CD1c-positive myeloid dendritic cell (primary cell): ENCODE measurements around the gene KRTAP9-3.
"Not testable (repeated sequence)": the region's sequence is repeated elsewhere in the genome, so short reads cannot be mapped to it uniquely, and the experiment has no call there.

Source experiments
- DNase-seq: peaks from one replicate; pipeline ENCODE4 v3.0.0-alpha.2; 2016; ENCODE audit errors: extremely low spot score

KRTAP9-3 gene, protein sequence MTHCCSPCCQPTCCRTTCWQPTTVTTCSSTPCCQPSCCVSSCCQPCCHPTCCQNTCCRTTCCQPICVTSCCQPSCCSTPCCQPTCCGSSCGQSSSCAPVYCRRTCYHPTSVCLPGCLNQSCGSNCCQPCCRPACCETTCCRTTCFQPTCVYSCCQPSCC

DNA sequence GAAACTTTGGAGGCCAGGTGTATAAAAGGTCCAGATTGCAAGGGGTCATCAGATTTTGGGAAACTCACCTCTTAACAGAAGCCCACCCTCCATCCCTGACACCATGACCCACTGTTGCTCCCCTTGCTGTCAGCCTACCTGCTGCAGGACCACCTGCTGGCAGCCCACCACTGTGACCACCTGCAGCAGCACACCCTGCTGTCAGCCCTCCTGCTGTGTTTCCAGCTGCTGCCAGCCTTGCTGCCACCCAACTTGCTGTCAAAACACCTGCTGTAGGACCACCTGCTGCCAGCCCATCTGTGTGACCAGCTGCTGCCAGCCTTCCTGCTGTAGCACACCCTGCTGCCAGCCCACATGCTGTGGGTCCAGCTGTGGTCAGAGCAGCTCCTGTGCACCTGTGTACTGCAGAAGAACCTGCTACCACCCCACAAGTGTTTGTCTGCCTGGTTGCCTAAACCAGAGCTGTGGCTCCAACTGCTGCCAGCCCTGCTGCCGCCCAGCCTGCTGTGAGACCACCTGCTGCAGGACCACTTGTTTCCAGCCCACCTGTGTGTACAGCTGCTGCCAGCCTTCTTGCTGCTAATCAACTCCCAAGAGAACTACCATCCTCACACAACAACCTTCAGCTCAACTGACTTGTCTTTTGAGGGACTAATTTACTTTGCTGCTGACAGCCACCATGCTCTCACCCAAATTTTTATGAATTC is at the start of gene KRTAP9-3:
Gene KRTAP9-3, plus strand, starts transcription at position 51 of the 707 bp plus-strand sequence. Its CDS starts 53 bp downstream, at position 104.
- not testable (repeated sequence) for DNase-seq

DNA sequence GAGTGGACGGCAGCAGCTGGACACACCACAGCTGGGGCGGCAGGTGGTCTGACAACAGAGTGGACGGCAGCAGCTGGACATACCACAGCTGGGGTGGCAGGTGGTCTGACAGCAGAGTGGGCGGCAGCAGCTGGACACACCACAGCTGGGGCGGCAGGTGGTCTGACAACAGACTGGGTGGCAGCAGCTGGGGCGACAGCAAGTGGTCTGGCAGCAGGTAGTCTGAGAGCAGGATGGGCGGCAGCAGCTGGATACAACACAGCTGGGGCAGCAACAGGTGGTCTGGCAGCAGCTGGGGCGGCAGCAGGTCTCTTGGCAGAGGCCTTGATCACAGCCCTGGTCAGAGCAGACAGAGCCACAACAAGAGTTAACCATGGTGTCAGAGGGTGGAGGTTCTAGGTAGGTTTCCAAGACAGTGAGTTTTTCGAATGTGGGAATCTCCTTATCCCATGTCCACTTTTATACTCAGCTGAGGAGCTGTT is 47.7 kb upstream of the KRTAP9-3 start, which contains the start of gene KRTAP4-1:
Gene KRTAP4-1, minus strand, starts transcription at position 432 of the 482 bp plus-strand sequence. Its CDS starts 57 bp downstream, at position 375.
- no peak for DNase-seq

DNA sequence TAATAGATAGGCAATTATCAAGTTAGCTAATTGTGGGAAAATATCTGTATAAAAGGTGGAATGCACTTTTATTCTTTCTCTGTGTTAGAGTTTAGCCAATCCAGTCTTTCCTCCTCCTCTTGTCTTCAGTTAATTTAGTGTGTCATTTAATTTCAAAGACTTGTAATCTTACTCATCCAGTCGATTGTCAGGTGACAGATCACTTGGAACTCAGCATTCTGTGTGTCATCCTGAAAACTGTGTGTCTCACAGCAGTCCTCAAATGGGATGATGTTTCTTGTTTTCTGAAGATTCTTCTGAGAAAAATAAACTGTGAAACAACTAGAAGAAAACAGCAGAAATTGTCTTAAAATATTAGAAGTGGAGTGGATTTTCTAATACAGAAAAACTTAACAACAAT is 47.2 kb upstream of the KRTAP9-3 start:
- no peak for DNase-seq

DNA sequence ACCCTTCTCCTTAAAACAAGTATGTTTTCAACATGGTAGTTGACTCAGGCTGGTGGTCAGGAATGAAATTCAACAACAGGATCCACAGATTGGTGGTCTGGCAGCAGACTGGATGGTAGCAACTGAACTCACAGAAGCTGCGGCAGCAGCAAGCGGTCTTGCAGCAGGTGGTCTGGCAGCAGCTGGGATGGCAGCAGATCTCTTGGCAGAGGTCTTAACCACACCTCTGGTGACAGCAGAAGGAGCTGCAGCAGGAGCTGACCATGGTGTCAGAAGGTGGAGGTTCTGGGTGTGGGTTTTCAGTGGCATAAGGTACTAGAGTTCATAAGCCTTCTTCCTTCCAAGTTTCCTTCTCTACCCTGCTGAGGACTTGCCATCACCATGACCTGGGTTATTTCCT is 45.4 kb upstream of the KRTAP9-3 start:
- DNase-seq: no peak

DNA sequence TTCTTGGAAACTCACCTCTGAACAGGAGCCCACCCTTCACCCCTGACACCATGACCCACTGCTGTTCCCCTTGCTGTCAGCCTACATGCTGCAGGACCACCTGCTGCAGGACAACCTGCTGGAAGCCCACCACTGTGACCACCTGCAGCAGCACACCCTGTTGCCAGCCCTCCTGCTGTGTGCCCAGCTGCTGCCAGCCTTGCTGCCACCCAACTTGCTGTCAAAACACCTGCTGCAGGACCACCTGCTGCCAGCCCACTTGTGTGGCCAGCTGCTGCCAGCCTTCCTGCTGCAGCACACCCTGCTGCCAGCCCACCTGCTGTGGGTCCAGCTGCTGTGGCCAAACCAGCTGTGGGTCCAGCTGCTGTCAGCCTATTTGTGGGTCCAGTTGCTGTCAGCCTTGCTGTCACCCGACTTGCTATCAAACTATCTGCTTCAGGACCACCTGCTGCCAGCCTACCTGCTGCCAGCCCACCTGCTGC is 42.4 kb upstream of the KRTAP9-3 start, which contains the start of gene KRTAP9-1:
Gene KRTAP9-1, plus strand, starts transcription at position 51 of the 482 bp plus-strand sequence. Its CDS starts 0 bp downstream, at position 51.
- DNase-seq: not testable (repeated sequence)

GRCh38 chr17:41190328-41190727 is 41.9 kb upstream of the KRTAP9-3 start:
- DNase-seq: no peak

DNA sequence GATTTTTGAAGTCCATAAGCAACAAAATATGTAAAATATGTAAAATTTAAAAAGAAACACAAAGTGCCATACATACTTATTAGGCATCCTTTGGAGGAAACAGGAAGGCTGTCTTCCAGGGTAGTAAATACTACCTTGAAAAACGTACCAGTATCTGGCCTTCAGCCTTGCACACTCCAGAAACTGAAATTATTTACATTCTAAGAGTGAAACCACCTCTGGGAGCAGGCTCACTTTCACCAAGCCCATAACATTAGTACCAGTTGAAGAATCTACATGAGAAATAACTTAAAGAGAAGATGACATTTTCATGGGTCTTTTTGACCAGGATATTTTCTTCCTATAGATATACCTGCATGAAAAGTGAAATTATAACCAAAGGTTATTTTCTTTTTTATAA is 36.2 kb upstream of the KRTAP9-3 start:
- no peak for DNase-seq

- no peak for DNase-seq
Observed at GRCh38 chr17:41199421-41200078, 32.7 kb upstream of the KRTAP9-3 start.

DNA sequence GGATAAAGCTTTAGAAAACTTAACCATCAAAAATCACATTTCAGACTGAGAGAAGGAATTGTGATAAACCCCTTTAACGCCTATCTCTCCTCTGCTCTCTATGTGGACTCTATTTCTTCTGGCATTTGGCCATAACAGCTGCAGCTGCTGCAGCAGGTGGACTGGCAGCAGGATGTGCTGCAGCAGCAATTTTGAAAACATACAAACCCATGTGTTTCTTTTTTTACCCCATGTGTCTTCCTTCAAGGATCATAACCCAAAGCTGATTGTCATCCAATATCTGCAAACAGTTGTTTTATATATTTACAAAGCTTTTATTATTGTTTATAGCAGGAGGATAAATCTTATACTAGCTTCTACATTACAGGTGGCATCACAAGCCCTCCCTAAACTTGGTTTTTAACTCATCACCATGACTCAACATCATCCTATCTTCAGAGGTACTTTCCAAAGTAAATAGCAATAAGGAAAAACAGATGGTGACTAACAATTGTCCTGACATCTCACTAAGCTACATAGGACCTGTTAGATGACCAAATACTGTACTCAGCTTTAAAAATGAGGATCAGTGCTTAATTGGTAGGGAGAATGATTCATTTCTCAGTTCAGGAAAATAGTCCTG is 20.3 kb upstream of the KRTAP9-3 start:
- DNase-seq: no peak

GRCh38 chr17:41212524-41213169 is 19.6 kb upstream of the KRTAP9-3 start:
- DNase-seq: no peak

DNA sequence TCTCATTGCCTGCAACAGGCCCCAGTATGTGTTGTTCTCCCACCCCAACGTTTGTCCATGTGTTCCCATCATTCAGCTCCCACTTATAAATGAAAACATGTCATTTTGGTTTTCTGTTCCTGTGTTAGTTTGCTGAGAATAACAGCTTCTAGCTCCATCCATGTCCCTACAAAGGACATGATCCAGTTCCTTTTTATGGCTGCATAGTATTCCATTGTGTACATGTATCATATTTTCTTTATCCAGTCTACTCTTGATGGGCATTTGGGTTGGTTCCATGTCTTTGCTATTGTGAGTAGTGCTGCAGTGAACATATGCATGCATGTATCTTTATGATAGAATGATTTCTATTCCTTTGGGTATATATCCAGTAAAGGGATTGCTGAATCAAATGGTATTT is 16.6 kb upstream of the KRTAP9-3 start:
- no peak for DNase-seq

DNA sequence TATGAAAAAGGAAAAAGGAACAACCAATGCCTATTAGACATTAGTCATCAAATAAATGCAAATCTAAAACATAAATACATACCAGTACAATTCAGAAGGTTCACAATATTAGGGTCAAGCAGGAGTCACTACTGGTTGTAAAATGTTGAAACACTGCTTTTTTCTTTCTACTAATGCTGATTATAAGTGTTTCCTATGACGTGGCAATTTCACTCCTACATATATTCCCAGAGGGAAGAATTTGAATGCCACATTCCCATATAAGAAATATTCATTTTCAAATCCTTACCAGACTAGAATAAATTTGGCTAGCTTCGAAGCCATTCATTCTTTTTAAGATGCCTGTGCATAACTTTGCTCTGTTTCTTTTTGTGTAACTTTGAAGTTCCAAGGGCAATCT is 8.4 kb upstream of the KRTAP9-3 start:
- no peak for DNase-seq

DNA sequence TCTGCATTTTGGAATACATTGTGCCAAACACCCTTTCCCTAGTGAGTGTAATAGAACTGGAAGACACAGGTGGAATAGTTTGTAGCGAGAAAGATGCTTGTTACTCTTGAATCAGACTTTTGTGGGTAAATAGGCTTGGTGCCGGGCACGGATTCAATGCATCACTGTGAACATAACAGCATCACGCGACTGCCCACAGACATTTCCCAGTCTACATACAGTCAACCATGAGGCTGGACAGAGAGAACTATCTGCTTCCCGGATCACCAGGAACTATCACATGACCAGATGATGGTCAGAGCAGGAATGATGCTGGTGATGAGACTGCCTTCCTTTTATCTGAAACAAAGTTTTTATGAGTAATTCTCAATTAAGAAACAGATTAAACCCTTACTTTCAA is 6.2 kb upstream of the KRTAP9-3 start:
- DNase-seq: no peak

DNA sequence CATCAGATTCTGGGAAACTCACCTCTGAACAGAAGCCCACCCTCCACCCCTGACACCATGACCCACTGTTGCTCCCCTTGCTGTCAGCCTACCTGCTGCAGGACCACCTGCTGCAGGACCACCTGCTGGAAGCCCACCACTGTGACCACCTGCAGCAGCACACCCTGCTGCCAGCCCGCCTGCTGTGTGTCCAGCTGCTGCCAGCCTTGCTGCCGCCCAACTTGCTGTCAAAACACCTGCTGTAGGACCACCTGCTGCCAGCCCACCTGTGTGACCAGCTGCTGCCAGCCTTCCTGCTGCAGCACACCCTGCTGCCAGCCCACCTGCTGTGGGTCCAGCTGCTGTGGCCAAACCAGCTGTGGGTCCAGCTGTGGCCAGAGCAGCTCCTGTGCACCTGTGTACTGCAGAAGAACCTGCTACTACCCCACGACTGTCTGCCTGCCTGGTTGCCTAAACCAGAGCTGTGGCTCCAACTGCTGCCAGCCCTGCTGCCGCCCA is 5.6 kb upstream of the KRTAP9-3 start, which contains the start of gene KRTAP9-2:
Gene KRTAP9-2, plus strand, starts transcription at position 51 of the 498 bp plus-strand sequence. Its CDS starts 7 bp downstream, at position 58.
- not testable (repeated sequence) for DNase-seq

GRCh38 chr17:41230094-41230493 is 2.2 kb upstream of the KRTAP9-3 start:
- DNase-seq: no peak

DNA sequence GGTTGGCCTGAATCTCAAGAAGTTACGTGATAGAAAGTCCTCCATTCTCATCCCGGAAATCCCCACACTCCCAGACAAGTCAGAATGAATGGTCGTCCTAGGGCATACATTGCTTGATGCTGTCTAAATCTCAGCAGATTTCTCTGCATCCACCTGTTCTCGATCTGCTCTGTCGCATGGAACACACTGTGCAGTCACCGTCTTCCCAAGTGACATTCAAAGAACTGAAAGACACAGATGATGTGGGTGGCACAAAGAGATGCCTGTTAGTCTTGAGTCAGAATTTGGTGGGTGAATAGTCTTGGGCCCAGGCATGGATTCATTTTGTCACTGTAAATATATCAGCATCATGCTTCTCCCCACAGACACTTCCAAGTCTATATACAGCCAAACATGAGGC is 518 bp upstream of the KRTAP9-3 start:
- DNase-seq: no peak

GRCh38 chr17:41237116-41237515 is 4.9 kb downstream of the KRTAP9-3 start:
- DNase-seq: not testable (repeated sequence)

DNA sequence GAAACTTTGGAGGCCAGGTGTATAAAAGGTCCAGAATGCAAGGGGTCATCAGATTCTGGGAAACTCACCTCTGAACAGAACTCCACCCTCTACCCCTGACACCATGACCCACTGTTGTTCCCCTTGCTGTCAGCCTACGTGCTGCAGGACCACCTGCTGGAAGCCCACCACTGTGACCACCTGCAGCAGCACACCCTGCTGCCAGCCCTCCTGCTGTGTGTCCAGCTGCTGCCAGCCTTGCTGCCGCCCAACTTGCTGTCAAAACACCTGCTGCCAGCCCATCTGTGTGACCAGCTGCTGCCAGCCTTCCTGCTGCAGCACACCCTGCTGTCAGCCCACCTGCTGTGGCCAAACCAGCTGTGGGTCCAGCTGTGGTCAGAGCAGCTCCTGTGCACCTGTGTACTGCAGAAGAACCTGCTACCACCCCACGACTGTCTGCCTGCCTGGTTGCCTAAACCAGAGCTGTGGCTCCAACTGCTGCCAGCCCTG is 5.7 kb downstream of the KRTAP9-3 start, which contains the start of gene KRTAP9-8:
Gene KRTAP9-8, plus strand, starts transcription at position 51 of the 489 bp plus-strand sequence. Its CDS starts 53 bp downstream, at position 104.
- not testable (repeated sequence) for DNase-seq

- DNase-seq: not testable (repeated sequence)
Observed at GRCh38 chr17:41246995-41247787, 14.9 kb downstream of the KRTAP9-3 start.
